HEK293 (cell line): ENCODE measurements around the gene EXOSC5.
A peak's percentile ranks its signal among the peaks of the same experiment; 100 is the strongest.

Experiments
- FEZF1 ChIP-seq: fragments of 450-650 bp; formaldehyde crosslinking; IDR thresholded peaks from 2 replicates; pipeline ENCODE4 v1.5.1; 2016; ENCODE audit warnings: missing biosample characterization, missing genetic modification characterization
- MYNN ChIP-seq: fragments of 450-650 bp; formaldehyde crosslinking; IDR thresholded peaks from 2 replicates; pipeline ENCODE4 v1.5.1; 2016; ENCODE audit warnings: missing biosample characterization, missing genetic modification characterization, borderline replicate concordance
- SCRT2 ChIP-seq: fragments of 450-650 bp; formaldehyde crosslinking; IDR thresholded peaks from 2 replicates; pipeline ENCODE4 v1.5.1; 2016; ENCODE audit warnings: missing biosample characterization, missing genetic modification characterization
- WT1 ChIP-seq: fragments of 450-650 bp; formaldehyde crosslinking; IDR thresholded peaks from 2 replicates; pipeline ENCODE4 v1.5.1; 2016; ENCODE audit warnings: missing biosample characterization, missing genetic modification characterization
- ZFHX2 ChIP-seq: fragments of 450-650 bp; formaldehyde crosslinking; conservative IDR thresholded peaks from 2 replicates; pipeline ENCODE4 v1.5.1; 2016; ENCODE audit warnings: missing biosample characterization, missing genetic modification characterization
- ZNF140 ChIP-seq: fragments of 450-650 bp; formaldehyde crosslinking; IDR thresholded peaks from 2 replicates; pipeline ENCODE4 v1.5.1; 2016; ENCODE audit warnings: missing biosample characterization, missing genetic modification characterization
- ZNF366 ChIP-seq: fragments of 450-650 bp; formaldehyde crosslinking; conservative IDR thresholded peaks from 2 replicates; pipeline ENCODE4 v1.5.1; 2016; ENCODE audit warnings: missing biosample characterization, missing genetic modification characterization
- ZNF423 ChIP-seq: fragments of 450-650 bp; formaldehyde crosslinking; IDR thresholded peaks from 2 replicates; pipeline ENCODE4 v1.5.1; 2016; ENCODE audit warnings: missing biosample characterization, missing genetic modification characterization
- ZNF571 ChIP-seq: fragments of 450-650 bp; formaldehyde crosslinking; IDR thresholded peaks from 2 replicates; pipeline ENCODE4 v1.5.0; 2017; ENCODE audit warnings: missing biosample characterization, missing genetic modification characterization
- ZNF596 ChIP-seq: fragments of 450-650 bp; IDR thresholded peaks from 2 replicates; pipeline ENCODE4 v1.5.0; 2018; ENCODE audit warnings: missing biosample characterization, mild to moderate bottlenecking, missing genetic modification characterization, moderate library complexity
- ZNF623 ChIP-seq: fragments of 450-650 bp; formaldehyde crosslinking; IDR thresholded peaks from 2 replicates; pipeline ENCODE4 v1.5.1; 2016; ENCODE audit warnings: missing biosample characterization, missing genetic modification characterization
- ZNF701 ChIP-seq: fragments of 450-650 bp; formaldehyde crosslinking; IDR thresholded peaks from 2 replicates; pipeline ENCODE4 v1.5.1; 2016; ENCODE audit warnings: missing biosample characterization, missing genetic modification characterization
- ZNF76 ChIP-seq: fragments of 450-650 bp; formaldehyde crosslinking; IDR thresholded peaks from 2 replicates; pipeline ENCODE4; 2016; ENCODE audit warnings: low read depth, missing biosample characterization, missing genetic modification characterization, borderline replicate concordance
- ZNF777 ChIP-seq: fragments of 450-650 bp; formaldehyde crosslinking; IDR thresholded peaks from 2 replicates; pipeline ENCODE4 v1.5.1; 2017; ENCODE audit warnings: missing biosample characterization, missing genetic modification characterization, borderline replicate concordance
- ZSCAN30 ChIP-seq: fragments of 450-650 bp; IDR thresholded peaks from 2 replicates; pipeline ENCODE4 v1.5.1; 2018; ENCODE audit warnings: missing biosample characterization, mild to moderate bottlenecking, missing genetic modification characterization, moderate library complexity
- ZXDB ChIP-seq: fragments of 450-650 bp; formaldehyde crosslinking; IDR thresholded peaks from 2 replicates; pipeline ENCODE4 v1.5.1; 2016; ENCODE audit warnings: missing biosample characterization, missing genetic modification characterization
- TF ChIP-seq, protein P1 (sequence below): fragments of 450-650 bp; formaldehyde crosslinking; conservative IDR thresholded peaks from 2 replicates; pipeline ENCODE4 v1.5.1; 2016; ENCODE audit warnings: low read depth, missing biosample characterization, missing genetic modification characterization
- TF ChIP-seq, protein P2 (sequence below): fragments of 450-650 bp; formaldehyde crosslinking; IDR thresholded peaks from 2 replicates; pipeline ENCODE4 v1.5.1; 2016; ENCODE audit warnings: missing biosample characterization, missing genetic modification characterization
- TF ChIP-seq, protein P3 (sequence below): fragments of 450-650 bp; IDR thresholded peaks from 2 replicates; pipeline ENCODE4 v1.5.1; 2018; ENCODE audit warnings: missing biosample characterization, mild to moderate bottlenecking, missing genetic modification characterization
- TF ChIP-seq, protein P4 (sequence below): fragments of 450-650 bp; formaldehyde crosslinking; IDR thresholded peaks from 2 replicates; pipeline ENCODE4 v1.5.1; 2016; ENCODE audit warnings: missing biosample characterization, missing genetic modification characterization
- TF ChIP-seq, protein P5 (sequence below): fragments of 450-650 bp; formaldehyde crosslinking; IDR thresholded peaks from 2 replicates; pipeline ENCODE4 v1.5.1; 2016; ENCODE audit warnings: missing biosample characterization, missing genetic modification characterization
- TF ChIP-seq, protein P6 (sequence below): fragments of 450-650 bp; formaldehyde crosslinking; IDR thresholded peaks from 2 replicates; pipeline ENCODE4 v1.5.1; 2016; ENCODE audit warnings: missing biosample characterization, missing genetic modification characterization
- TF ChIP-seq, protein P7 (sequence below): fragments of 450-650 bp; formaldehyde crosslinking; IDR thresholded peaks from 2 replicates; pipeline ENCODE4 v1.5.1; 2016; ENCODE audit warnings: missing biosample characterization, missing genetic modification characterization
- TF ChIP-seq, protein P8 (sequence below): fragments of 450-650 bp; formaldehyde crosslinking; IDR thresholded peaks from 2 replicates; pipeline ENCODE4 v1.5.1; 2017; ENCODE audit warnings: missing biosample characterization, missing genetic modification characterization

The EXOSC5 gene

DNA sequence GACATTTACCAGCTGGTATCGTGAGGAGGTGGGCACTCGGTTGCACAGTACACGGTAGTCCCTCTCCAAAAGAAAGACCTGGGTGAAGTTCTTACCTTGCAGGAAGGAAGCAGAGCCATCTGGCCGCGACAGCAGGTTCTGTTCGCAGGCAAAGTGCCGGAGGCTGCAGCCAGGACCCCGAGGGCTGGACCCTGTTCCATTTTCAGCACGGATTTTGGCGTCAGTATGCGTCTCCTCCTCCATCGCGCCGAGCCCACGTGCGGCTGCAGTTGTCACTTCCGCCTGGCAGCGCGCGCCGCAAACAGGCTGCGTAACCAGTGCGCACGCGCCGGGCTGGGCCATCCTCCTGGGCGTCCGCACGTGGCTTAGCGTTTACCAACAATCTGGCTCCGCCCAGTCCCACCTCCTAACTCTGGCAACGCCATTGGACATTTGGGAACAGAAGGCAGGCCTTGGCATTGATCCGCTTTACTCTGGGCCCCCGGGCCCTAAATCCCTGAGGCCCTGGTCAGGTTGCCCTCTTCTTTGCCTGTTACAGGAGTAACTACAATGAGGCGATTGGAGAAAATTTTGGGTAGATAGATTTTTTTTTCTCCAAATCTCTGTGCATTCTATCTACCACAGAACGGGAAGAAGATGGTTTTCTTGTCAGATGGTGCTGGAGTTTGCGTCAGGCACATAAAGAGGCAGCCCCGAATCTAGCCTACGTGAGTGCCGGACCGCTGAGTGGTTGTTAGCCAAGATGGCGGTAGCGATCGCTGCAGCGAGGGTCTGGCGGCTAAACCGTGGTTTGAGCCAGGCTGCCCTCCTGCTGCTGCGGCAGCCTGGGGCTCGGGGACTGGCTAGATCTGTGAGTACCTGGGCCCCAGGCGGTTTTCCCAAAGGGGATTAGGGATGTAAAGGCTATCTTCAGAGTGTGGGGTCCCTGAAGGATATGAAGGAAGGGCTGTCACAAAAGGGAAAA is at the start of gene EXOSC5, which contains the start of gene BCKDHA (continued):
- TF ChIP-seq, protein P1, sequence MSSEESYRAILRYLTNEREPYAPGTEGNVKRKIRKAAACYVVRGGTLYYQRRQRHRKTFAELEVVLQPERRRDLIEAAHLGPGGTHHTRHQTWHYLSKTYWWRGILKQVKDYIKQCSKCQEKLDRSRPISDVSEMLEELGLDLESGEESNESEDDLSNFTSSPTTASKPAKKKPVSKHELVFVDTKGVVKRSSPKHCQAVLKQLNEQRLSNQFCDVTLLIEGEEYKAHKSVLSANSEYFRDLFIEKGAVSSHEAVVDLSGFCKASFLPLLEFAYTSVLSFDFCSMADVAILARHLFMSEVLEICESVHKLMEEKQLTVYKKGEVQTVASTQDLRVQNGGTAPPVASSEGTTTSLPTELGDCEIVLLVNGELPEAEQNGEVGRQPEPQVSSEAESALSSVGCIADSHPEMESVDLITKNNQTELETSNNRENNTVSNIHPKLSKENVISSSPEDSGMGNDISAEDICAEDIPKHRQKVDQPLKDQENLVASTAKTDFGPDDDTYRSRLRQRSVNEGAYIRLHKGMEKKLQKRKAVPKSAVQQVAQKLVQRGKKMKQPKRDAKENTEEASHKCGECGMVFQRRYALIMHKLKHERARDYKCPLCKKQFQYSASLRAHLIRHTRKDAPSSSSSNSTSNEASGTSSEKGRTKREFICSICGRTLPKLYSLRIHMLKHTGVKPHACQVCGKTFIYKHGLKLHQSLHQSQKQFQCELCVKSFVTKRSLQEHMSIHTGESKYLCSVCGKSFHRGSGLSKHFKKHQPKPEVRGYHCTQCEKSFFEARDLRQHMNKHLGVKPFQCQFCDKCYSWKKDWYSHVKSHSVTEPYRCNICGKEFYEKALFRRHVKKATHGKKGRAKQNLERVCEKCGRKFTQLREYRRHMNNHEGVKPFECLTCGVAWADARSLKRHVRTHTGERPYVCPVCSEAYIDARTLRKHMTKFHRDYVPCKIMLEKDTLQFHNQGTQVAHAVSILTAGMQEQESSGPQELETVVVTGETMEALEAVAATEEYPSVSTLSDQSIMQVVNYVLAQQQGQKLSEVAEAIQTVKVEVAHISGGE (tag by site-specific recombination): peak; percentile 26
- TF ChIP-seq ZNF623 (tag by site-specific recombination) (no peak), ZNF701 (tag by site-specific recombination) (no peak), ZNF571 (tag by site-specific recombination) (no peak), MYNN (tag by site-specific recombination) (no peak), ZNF777 (tag by site-specific recombination) (no peak), ZNF366 (no peak), FEZF1 (tag by site-specific recombination) (no peak), ZFHX2 (tag by site-specific recombination) (peak; percentile 53), ZNF423 (tag by site-specific recombination) (no peak), ZNF76 (tag by site-specific recombination) (peak; percentile 55), SCRT2 (peak; percentile 45; the same call in 1 of the 2 replicates), WT1 (tag by site-specific recombination) (peak; percentile 51), ZSCAN30 (tag by site-specific recombination) (peak; percentile 75), ZXDB (tag by site-specific recombination) (peak; percentile 95), ZNF596 (tag by site-specific recombination) (no peak), ZNF140 (tag by site-specific recombination) (no peak)
- TF ChIP-seq, protein P2, sequence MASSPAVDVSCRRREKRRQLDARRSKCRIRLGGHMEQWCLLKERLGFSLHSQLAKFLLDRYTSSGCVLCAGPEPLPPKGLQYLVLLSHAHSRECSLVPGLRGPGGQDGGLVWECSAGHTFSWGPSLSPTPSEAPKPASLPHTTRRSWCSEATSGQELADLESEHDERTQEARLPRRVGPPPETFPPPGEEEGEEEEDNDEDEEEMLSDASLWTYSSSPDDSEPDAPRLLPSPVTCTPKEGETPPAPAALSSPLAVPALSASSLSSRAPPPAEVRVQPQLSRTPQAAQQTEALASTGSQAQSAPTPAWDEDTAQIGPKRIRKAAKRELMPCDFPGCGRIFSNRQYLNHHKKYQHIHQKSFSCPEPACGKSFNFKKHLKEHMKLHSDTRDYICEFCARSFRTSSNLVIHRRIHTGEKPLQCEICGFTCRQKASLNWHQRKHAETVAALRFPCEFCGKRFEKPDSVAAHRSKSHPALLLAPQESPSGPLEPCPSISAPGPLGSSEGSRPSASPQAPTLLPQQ (tag by site-specific recombination): peak; percentile 72
- TF ChIP-seq, protein P3, sequence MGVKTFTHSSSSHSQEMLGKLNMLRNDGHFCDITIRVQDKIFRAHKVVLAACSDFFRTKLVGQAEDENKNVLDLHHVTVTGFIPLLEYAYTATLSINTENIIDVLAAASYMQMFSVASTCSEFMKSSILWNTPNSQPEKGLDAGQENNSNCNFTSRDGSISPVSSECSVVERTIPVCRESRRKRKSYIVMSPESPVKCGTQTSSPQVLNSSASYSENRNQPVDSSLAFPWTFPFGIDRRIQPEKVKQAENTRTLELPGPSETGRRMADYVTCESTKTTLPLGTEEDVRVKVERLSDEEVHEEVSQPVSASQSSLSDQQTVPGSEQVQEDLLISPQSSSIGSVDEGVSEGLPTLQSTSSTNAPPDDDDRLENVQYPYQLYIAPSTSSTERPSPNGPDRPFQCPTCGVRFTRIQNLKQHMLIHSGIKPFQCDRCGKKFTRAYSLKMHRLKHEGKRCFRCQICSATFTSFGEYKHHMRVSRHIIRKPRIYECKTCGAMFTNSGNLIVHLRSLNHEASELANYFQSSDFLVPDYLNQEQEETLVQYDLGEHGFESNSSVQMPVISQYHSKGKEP (tag by site-specific recombination): peak; percentile 64; the same call in 1 of the 2 replicates
- TF ChIP-seq, protein P4, sequence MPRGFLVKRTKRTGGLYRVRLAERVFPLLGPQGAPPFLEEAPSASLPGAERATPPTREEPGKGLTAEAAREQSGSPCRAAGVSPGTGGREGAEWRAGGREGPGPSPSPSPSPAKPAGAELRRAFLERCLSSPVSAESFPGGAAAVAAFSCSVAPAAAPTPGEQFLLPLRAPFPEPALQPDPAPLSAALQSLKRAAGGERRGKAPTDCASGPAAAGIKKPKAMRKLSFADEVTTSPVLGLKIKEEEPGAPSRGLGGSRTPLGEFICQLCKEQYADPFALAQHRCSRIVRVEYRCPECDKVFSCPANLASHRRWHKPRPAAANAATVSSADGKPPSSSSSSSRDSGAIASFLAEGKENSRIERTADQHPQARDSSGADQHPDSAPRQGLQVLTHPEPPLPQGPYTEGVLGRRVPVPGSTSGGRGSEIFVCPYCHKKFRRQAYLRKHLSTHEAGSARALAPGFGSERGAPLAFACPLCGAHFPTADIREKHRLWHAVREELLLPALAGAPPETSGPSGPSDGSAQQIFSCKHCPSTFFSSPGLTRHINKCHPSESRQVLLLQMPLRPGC (tag by site-specific recombination): 0 out of 2 replicates have a peak, but pooled peaks have one; percentile 15
- TF ChIP-seq, protein P5, sequence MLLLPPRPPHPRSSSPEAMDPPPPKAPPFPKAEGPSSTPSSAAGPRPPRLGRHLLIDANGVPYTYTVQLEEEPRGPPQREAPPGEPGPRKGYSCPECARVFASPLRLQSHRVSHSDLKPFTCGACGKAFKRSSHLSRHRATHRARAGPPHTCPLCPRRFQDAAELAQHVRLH (tag by site-specific recombination): peak; percentile 17; the same call in 1 of the 2 replicates
- TF ChIP-seq, protein P6, sequence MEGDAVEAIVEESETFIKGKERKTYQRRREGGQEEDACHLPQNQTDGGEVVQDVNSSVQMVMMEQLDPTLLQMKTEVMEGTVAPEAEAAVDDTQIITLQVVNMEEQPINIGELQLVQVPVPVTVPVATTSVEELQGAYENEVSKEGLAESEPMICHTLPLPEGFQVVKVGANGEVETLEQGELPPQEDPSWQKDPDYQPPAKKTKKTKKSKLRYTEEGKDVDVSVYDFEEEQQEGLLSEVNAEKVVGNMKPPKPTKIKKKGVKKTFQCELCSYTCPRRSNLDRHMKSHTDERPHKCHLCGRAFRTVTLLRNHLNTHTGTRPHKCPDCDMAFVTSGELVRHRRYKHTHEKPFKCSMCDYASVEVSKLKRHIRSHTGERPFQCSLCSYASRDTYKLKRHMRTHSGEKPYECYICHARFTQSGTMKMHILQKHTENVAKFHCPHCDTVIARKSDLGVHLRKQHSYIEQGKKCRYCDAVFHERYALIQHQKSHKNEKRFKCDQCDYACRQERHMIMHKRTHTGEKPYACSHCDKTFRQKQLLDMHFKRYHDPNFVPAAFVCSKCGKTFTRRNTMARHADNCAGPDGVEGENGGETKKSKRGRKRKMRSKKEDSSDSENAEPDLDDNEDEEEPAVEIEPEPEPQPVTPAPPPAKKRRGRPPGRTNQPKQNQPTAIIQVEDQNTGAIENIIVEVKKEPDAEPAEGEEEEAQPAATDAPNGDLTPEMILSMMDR: peak; percentile 29; the same call in 1 of the 2 replicates
- TF ChIP-seq, protein P7, sequence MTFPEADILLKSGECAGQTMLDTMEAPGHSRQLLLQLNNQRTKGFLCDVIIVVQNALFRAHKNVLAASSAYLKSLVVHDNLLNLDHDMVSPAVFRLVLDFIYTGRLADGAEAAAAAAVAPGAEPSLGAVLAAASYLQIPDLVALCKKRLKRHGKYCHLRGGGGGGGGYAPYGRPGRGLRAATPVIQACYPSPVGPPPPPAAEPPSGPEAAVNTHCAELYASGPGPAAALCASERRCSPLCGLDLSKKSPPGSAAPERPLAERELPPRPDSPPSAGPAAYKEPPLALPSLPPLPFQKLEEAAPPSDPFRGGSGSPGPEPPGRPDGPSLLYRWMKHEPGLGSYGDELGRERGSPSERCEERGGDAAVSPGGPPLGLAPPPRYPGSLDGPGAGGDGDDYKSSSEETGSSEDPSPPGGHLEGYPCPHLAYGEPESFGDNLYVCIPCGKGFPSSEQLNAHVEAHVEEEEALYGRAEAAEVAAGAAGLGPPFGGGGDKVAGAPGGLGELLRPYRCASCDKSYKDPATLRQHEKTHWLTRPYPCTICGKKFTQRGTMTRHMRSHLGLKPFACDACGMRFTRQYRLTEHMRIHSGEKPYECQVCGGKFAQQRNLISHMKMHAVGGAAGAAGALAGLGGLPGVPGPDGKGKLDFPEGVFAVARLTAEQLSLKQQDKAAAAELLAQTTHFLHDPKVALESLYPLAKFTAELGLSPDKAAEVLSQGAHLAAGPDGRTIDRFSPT (tag by site-specific recombination): no peak
- TF ChIP-seq, protein P8, sequence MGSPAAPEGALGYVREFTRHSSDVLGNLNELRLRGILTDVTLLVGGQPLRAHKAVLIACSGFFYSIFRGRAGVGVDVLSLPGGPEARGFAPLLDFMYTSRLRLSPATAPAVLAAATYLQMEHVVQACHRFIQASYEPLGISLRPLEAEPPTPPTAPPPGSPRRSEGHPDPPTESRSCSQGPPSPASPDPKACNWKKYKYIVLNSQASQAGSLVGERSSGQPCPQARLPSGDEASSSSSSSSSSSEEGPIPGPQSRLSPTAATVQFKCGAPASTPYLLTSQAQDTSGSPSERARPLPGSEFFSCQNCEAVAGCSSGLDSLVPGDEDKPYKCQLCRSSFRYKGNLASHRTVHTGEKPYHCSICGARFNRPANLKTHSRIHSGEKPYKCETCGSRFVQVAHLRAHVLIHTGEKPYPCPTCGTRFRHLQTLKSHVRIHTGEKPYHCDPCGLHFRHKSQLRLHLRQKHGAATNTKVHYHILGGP (tag by site-specific recombination): no peak
